NAMALWA (cell line): ENCODE data around the gene PIGZ.

Source experiments
- DNase-seq: peaks from one replicate; pipeline ENCODE4 v3.0.0-alpha.2; 2015; ENCODE audit warnings: low spot score

The PIGZ gene

DNA sequence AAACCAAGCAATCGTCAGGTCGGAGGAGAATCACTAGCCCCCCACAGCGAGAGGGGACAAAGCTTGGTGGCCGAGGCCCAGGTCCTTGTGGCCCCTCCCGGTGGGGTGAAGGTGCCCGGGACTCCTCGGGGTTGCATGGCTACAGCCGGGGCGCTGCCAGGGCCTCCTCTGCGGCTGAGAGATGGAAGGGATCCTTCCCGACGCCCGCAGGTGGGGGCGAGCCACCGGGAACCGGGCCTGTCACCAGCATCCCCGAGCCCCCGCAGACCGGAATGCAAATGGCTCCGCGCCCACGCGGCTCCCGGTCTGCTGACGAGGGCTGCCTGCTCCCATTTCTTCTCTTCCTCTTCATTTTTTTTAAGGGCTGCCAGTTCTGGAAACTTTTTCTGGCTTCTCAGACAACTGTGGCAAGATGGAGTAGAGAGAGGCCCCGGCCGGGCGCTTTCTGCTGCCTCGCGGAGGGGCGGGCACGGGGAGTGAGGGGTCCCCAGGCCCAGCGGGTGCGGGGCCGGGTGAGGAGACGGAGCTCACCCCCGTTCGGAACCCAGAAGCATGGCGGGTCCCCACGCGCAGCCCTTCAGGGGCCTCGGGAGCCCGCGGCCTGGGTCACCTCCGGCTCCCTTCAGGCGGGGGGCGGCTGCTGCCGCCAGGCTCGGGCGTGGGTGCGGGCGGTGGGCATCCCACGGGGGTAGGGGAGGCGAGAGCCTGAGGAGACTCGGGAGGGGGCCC, 33.5 kb upstream of the PIGZ start:
- DNase-seq, result no peak

DNA sequence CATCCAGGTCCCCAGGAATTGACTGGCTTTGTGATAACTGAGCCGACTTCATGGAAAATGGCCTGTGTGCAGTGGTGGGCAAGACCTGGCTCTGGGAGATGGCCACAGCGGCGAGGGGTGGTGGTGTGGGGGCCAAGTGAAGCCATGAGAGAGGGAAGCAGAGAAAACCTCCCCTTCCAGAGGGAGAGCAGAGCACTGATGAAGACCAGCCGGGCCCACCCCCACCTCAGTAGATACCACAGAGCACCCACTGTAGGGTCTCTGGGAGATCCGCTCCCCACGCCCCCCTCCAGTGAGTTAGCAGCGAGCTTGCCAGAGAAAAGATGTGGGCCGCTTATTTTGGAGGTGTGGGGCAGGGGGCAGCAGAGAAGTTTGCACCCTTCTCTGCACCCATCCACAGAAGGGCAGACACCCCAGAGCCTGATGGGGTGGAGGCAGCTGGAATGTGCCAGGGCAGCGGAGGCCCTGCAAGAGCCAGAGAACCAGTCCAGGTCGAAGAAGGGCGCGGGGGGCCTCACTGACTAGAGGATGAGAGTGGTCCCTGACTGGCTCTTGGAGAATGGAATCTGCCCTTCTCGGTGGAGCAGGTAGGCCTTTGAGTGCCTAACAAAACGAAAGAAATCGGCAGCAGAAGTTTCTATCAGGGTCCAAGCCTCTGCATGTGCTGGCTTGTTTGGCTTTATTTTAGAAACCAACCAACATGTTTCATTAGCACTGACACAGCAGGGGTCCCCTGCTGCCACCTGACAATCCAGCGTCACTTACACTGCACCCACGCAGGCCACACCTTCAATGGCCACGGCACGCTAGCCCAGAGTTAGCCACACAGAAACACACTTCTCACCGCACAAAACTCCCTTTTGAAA, 32.7 kb upstream of the PIGZ start:
- no peak for DNase-seq

DNA sequence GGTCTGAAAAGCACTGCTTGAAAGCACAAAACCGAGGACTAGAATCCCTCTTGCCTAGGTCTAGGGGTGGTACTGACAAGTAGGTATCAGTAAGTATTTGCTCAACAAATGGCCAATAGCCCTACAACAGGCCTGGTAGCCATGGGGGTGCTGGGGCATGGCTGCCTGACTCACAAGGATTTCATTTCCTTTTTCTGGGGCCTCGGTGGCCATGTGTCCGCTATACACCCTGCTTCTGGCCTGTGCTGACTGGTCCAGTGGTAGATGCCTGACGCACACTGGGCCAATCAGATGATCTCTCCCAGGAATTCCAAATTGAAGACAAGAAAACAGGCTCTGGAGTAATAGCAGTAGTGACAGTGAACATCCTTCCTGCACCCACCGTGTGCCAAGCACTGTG, 31.6 kb upstream of the PIGZ start:
- DNase-seq, result peak; percentile 25

DNA sequence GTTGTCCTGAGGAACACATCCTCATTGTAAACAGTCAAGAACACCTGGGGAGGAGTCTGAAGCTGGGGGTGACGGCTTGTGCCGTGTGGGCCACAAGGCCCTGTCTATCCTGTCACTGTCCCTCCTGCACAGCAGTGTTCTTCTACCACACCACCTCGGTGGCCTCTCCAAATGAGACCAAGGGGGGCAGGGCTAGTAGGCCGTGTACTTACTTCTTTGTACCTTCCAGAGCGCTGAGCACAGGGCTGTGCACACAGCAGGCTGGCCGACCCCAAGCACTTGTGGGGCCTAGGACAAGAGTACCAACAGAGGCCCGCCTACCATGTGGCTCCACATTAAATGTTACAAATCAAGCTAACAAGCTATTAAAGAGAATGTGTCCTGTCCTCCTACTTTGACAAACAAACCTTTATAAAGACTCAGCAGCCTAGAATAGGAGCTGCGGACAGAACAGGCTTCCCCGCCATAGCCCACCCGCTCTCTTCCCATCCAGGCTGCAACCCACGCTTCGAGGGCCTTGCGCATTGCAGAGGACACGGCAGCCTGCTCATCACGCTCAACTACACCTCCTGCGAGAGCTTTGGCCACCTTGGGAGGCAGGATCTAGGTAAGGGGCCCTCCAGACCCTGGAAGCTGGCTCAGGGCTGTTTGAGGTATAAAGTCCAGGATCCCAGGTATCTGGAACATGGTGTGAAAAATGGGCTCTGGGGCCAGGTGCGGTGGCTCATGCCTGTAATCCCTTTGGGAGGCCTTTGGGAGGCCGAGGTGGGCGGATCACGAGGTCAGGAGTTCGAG, 30.5 kb upstream of the PIGZ start:
- no peak for DNase-seq

DNA sequence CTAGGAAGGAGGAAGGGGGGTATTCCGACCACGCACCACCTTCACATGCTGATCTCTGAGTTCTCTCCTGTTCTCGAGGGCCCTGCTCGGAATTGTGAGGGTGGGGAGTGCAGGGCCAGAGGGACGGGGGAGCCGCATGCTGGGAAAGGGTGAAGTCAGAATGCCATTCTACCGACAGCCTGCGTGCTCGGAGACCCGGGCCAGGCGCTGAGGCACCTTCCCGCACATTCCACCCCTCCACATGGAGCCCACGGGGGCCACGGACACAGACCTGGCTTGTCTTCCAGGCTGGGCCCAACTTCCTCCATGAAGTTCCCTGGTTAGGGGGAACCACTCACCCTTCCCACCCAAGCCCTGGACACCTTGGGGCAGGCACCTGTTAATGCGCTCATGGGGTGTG, 28.7 kb upstream of the PIGZ start:
- no peak for DNase-seq

DNA sequence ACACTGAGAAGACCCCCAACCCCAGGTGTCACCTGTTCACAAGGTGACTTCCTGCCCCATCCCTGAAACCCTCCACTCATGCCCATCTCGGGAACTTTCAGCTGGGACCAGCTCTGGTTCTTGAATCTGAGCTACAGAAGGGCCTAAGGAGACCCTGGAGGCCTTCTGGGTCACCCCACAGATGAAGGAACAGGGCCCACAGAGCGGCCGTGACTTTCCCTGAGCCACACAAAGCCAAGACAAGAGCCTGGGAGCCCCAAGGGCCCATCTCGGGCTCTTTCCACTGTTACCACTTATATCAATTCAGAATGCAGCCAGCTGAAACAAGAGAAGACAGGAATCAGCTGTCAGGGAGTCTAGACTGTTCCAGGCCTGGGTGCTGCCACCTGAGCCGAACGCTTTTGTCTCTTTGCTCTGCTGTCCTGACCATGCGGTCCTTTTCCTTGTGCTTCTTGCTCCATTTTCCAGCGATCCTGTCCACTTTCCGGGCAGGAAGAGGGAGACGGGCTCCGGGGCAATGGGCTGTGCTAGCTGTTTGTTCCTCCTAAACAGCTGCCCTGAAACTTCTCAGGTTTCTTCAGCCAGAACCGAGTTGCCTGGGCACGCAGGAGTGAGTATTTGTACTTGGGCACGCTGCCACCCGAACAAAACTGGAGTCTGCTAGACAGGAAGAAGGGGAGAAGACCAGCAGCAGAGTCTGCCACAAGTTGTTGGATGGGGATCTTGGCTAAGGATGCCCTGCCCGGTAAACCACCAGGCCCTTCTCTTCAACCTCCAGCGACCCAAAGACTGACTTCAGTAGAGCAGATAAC, 28.0 kb upstream of the PIGZ start:
- no peak for DNase-seq

DNA sequence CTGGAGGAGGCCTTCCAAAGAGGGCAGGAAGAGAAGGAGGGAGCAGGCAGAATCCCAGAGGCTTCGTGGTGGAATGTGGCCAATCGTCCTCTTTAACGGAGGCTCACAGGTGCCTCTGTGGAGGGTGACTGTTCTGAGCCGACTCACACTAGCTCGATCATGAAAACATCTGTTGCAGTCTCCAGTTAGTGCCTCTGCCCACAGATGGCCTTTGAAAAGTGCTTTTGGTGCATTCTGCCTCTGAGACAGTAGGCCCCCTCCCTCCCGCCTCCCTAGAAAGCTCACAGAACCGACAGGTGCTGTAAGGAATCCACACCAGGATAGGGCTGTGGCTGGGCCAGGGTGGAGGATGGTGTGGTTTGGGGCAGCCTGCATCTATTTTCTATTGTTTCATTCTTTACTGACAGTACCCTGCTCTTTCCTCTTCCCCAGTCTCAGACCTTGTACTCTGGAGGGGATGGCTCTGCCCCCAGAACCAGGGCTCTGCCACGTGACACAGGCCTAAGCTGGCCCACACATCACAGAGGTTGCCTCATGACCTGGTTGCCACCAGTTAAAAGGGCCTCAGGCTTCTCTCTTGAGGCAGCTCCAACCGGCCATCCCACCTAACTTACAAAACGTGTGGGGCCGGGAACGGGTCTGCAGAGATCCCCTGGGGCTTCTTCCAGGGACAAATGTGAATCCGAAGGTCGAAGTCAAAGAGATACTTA, 27.2 kb upstream of the PIGZ start:
- DNase-seq, result no peak

DNA sequence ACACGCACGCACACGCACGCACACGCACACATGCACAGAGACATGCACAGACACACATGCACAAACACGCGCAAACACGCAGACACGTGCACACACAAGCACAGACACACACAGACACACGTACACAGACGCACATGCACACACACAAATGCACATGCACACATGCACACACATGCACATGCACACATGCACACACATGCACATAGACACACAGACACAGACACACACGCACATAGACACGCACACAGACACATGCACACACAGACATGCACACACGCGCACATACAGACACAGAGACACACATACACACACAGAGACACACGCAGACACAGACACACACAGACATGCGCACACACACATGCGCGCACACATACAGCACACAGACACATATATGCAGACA, 26.4 kb upstream of the PIGZ start:
- DNase-seq, result no peak

DNA sequence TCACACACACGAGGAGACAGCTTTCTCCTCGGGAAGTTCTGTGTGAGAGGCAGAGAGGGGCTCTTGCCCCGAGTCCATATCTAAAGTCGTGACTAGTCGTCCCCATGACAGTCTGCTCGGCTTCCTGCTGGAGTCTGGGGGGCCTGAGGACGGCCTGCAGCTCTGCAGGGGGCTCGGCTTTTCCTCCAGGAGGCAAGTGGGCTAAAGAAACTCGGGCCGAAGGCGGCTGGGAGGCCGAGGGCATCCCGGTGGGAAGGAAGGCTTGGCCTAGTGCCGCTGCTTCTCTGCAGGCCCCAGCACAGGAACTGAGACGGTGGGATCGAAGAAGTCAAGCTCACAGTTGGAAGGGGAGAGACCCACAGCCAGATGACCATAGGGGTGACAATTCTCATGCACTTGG, 25.4 kb upstream of the PIGZ start:
- DNase-seq, result no peak

DNA sequence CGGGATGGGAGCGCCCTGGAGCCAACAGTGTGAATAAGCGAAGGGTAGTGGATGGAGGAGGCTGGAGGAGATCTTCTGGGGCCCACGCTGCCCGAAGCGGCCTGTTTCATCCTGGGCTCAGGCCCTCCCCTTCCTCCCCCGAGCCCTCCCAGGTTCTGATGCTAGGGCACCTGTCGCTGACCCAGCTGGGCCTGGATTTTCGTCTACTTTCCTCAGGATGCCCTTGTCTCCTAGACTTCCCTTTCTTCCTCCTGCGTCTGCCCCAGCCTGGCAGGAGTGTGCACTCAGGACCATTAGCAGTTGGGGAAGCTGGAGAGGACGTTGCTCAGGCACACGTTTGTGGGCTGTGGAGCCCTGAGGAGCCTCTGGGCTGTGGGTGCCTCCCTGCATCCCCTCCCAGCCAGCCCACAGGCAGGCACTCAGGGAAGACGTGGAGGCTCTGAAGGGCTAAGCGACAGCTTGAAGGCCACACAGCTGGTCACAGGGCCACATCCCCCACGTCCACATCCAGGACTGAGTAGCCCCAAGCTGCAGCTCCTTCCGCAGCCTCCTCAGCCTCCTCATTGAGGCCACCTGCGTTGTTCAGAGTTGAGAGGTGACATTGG, 23.9 kb upstream of the PIGZ start:
- no peak for DNase-seq

DNA sequence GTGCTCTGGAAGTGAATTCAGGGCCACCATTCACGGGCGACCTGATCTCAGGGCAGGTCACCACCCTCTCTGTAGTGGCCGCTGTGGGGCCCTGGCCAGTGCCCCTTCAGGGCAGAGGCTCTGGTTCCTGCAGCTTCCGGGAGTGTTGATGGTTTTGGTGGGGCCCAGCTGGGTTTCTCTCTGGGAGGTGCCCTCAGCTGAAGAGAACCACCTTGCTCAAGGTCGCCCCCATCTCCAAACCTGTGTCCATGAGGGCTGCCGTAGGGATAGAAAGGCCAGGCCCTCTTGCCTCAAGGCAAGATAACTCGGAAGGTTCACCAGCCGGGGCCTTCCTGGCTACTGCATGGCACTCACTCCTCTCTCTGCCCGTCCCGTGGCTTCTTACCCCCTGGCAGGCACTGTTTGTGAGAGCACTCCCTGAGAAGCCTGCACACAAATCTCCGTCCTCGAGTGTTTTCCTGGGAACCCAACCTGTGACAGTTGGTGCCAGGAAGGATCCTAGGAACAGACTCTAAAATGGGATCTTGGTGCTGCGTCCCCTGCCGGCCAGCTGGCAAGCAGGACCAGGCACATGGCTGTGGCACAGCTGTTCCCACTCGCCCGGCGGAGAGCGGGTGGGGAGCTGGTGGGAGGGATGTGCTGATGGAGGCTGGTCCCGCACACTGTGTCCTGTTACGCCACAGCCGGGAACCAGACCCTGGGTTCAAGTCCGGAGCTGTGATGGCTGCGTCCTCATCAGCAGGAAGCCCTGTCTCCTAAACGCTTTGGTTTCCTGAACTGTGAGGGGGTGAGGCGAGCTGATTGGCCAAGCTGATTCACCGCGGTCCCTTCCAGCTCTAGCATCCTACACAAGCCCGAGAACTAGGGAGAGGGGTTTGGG, 23.2 kb upstream of the PIGZ start:
- no peak for DNase-seq

DNA sequence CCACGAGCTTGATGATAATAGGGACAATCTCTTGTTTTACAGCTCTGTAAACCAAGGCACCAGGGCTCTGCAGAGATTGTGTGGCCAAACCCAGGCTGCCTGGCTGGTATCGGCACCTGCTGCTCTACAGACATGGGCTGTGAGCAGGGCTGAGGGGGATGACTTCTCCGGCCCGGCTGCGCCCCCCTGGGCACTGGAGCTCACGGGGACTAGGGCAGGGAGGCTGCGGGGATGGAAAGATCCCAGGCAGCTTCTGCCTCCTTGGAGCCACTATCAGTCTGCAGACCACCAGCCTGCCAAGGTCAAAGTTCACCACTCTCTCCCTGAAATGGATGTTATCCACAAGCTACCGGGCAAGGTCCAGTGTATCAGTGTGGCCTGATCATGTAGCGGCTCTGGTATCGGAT, 22.0 kb upstream of the PIGZ start:
- DNase-seq, result no peak

DNA sequence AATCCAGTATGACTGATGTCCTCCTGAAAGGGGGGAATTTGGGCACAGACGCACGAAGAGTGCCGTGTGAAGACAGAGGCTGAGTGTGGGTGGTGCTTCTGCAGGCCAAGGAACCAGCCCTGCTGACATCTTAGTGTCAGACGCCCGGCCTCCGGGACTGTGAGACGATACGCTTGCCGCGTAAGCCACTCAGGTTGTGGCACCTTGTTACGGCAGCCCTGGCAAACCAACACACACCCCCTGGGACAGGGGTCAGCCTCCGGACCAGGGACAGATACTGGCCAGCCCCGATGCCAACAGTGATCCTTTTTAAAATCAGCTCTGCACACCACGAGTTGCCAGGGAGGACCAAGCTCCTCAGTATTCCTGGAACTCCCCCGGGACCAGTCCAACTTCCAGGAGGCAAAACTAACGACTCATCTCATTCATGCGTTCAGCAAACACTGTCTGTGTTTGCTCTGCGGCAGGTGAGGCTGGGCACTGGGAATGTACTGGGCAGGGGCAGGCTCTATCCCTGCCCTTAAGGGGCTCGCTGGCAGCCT, 21.2 kb upstream of the PIGZ start:
- no peak for DNase-seq

DNA sequence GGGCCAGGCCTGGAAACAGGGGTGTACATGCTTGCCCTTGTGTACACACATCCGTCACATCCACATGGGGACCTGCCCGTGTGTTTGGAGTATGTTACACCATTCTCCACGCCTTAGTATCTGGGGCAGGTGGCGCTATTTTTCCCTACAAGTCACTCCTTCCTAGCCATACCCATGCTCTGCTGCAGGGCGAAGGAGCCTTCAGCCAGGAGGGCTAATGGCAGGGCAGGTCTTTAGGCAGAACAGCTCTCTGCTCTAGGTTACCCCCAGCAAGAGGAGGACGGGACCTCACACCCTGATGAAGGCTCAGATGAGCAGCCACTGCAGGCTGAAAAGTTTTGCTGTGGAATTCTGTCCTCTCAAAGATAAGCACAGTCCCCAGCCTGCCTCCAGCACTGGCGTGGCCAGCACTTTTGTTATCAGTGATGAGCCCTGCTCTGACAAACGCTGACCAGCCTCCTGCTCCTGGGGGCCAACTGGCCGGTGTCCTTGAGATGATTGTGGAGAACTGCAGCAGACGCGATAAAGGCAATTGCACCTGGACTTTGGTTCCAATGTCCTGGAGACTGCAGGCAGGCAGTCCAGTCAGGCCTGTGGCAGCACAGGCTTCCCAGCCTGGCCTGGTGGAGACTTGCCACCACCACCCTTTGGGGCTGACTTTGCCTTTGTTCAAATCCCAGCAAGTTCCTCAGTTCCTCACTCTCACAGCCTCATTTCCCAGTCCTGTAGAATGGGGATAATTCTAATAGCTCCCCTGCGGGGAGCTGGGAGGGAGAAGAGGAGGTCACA, 19.8 kb upstream of the PIGZ start:
- no peak for DNase-seq

DNA sequence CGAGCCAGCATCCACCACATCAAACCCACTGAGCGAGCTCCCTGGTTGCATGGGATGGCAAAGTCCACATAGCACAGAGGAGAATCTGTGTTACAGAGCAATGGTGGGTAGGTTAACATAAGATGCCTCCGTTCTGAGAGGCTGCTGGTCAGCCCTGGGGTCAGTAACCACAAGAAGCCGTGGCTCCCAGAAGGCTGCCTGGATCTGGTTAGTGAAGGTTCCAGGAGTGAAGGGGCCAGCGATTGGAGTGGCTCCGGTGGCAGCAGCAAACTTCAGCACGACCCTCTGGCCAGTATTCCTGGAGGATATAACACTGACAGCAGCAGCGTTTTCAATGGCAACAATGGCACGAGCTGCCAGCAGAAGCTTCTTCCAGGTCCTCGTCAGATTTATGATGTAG, 18.4 kb upstream of the PIGZ start:
- DNase-seq, result no peak

DNA sequence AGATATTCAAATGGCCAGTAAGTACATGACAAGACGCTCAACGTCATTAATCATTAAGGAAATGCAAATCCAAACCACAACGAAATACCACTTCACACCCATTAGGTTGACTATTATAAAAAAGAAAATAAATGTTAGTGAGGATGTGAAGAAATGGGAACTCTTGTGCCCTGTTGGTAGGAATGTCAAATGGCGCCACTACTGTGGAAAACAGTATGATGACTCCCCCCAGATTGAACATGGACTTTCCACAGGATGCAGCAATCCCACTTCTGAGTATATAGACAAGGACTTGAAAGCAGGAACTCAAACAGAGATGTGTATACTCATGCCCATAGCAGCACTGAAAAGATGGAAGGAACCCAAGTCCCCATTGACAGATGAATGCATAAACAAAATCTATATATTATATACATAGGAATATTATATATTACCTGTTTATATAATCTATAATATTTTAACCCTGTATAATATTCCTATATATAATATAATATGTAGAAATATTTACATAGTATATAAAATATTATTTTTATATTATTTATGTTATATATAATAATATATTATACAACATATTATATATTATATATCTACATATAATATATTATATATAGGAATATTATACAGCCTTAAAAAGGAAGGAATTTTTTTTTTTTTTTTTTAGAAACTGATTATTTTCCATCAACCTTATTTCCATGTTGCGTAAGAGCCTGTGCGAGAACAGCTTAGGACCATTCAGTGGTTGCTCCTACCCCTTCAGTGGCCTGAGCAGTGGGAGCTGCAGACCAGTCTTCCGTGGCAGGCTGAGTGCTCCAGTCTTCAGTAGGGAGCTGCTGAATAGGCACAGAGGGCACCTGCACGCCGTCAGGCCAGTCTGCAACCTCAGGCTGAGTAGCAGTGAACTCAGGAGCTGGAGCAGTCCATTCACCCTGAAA, 17.6 kb upstream of the PIGZ start:
- no peak for DNase-seq

DNA sequence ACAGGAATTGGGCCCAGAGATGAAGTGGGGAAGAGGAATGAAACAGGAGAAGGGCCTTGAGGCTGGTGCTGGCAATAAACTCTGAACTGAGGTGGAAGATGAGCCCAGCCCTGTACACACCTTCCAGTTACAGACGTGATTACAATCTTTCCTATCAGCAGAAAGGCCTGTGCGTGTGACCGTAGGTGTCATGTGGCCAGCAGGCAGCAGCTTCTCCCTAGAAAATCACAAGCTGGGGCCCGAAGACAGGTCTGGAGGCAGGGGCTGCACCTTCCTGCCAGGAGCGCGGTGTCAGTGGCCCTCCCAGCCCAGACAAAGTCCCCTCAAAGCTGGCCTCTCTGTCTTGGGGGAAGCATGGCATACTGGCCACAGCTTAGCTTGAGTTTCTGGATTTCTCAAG, 16.7 kb upstream of the PIGZ start:
- DNase-seq, result no peak

DNA sequence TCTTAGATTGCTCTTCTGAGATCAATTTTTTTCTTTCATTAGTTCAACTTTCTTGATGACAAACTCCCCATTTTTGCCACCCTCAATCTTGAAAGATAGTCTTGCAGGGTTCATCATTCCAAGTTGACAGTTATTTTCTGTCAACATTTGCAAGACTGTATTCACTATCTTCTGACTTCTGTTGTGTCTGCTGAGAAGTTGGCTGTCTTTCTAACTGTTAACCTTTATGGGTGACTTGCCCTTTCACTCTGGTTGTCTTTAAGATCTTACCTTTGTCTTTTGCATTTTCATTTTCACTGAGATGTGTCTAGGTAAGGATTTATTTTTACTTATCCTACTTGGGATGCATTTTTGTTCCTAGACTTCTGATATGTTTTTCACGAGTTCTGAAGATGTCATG, 14.6 kb upstream of the PIGZ start:
- DNase-seq, result no peak
